KBM-7 (cell line): ENCODE data around the gene PTPRD.

Source experiments
- DNase-seq: peaks from one replicate; pipeline ENCODE4 v3.0.0-alpha.2; 2015
- in situ Hi-C: fragments of 300-500 bp; cut with MboI; formaldehyde crosslinking; loops from 2 replicates; pipeline ENCODE4 v1.14.3; 2020; ENCODE audit warnings: low sequenced_read_pairs, low pct_unique_long_range_greater_than_20kb, mixed read lengths

Gene PTPRD

GRCh38 chr9:8270235-8270634 is 2342.6 kb downstream of the PTPRD start:
- DNase-seq, result no peak
- in situ Hi-C loops, result no loop called here

GRCh38 chr9:8268881-8269280 is 2343.9 kb downstream of the PTPRD start:
- no peak for DNase-seq
- in situ Hi-C loops, result no loop called here

- in situ Hi-C loops, result no loop called here
- no peak for DNase-seq
These were observed 2344.5 kb downstream of the PTPRD start for GRCh38 chr9:8268216-8268878.

- no peak for DNase-seq
- in situ Hi-C loops, result no loop called here
These were observed 2345.2 kb downstream of the PTPRD start for GRCh38 chr9:8267636-8268035.

- DNase-seq, result no peak
- in situ Hi-C loops, result no loop called here
These were observed 2345.9 kb downstream of the PTPRD start for GRCh38 chr9:8266861-8267260.

GRCh38 chr9:8265281-8265680 is 2347.5 kb downstream of the PTPRD start:
- no peak for DNase-seq
- in situ Hi-C loops, result no loop called here
